GM19372 (cell line): ENCODE data around the gene EID3.
A peak's percentile ranks its signal among the peaks of the same experiment; 100 is the strongest.
"Not testable (repeated sequence)": the region's sequence is repeated elsewhere in the genome, so short reads cannot be mapped to it uniquely, and the experiment has no call there.

Source experiments
- ATAC-seq: cut with Tn5 transposase; IDR thresholded peaks from one replicate; pipeline ENCODE4 v1.9.1; 2021; ENCODE audit warnings: mild to moderate bottlenecking, low read depth, moderate library complexity; ENCODE audit not compliant: unreplicated experiment

EID3 gene

DNA sequence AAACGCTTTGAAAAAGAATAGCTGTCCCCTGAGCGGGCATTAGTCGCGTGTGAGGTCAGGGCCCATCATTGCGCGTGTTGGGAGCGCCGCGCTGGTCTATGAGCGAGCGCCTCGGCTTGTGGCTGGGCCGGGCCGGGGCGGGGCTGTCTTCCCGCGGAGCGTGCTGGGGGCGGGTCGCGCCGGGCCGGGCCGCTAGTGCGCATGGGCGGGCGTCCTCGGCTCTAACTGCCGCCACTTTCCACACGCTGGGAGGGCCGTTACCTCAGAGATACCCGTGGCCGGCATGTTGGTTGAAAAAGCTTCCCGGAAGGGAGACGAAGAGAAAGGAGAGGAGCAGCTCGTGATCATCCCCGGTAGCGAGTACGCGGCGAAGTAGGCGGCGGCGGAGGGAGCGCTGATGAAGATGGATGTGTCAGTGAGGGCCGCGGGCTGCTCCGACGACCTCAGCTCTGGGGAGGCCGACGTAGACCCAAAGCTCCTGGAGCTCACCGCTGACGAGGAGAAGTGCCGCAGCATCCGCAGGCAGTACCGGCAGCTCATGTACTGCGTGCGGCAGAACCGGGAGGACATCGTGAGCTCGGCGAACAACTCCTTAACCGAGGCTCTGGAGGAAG is at the start of gene EID3:
EID3 (plus strand) TSS at position 202 of the 614 bp plus-strand sequence; CDS start at position 398, 196 bp downstream.
- peak; percentile 89 for ATAC-seq

DNA sequence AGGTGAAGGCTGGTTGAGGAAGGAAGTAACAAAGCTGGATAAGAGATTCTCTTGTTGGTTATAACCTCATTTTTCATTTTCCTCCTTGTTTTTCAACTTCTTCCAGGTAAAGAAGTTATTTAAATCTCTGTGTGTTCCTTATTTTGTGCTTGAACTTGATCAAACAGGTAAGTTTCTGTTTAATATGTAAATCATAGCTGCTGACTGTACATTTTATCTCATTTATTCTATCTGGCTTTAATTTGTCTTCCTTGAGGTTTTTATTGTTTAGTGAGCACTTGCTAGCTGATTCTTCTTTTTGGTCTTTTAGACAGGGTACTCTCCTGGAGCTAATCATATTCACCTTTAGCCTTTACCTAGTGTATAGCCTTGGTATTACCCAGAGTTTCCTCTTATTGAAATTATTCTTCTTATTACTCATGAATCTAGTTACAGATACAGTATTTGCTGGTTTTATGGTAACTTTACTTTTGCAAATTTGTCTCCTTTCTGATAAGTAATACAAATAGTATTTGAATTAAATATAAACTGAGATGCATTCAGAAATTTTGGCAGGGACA is 45.5 kb upstream of the EID3 start:
- no peak for ATAC-seq

DNA sequence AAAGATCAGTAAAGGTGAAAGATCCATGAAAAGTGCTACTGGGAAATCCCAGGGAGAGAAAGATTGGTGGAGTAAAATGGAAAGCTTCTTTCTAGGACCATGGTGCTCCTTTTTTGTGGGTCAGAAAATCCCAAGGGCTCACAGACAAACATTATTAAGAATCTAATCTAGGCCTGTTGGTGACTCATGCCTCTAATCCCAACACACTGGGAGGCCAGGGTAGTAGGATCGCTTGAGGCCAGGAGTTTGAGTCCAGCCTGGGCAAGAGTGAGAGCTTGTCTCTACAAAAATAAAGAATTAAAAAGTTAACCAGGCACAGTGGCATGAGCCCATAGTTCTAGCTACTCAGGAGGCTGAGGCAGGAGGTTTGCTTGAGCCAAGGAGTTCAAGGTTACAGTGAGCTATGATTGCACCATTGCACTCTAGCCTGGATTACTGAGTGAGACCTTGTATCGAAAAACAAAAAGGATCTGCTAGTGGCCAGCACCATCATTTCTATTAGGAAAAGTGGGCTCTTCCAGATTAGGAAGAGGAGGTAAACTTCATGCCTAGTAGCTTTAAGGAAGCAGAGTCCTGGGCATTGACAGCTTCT is 45.0 kb upstream of the EID3 start:
- ATAC-seq = no peak

DNA sequence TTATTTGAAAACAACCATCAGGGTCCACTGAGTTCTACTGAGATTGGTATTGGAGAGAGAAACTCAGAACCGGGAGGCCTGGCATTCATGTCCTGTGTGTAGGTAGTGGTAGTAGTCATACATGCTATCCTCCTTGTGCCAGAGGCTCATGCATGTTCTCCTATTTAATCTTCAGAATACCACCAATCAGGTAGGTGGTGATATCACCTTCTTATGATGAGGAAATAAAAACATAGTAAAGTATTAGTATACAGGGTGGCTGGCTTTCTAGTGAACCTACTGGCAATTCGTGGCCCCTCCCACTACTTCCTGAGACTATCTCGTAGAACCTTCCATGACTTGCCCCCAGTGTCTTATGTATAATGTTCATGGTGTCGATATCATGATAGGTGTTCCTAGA is 40.5 kb upstream of the EID3 start:
- no peak for ATAC-seq

DNA sequence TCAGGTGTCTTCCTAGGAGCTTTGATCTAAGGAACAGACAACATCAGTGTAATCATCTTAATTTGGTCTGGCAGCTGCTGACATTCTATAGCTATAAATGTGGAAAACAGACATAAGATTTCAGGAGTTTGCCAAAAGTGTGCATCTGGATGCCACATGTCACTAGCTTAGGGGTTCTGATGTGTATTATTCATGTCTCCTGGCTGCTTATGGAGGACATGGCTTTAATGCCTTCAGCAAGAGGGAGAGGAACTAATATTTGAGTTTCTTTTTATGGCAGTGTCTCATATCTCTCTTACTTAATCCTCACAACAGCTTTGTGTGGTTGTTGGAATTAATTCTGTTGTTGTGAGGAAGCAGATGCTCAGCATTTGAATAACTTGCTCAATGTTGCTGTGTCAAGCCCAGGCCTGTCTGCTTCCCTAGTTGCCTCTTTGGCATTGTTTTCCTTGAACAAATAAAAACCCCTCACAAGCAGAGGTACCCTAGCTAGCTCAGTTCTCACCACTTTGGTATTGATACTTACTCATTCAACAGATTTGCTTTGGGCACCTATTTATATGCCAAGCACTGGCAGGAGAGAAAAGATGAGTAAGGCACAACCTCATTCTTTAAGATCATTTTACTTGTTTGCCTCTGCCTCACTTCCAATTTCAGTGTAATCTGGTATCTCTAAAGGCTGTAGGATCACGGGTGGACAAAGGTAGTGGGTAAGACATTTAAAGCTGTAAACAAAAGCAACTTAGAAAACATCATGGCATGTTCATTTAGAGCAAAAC is 39.8 kb upstream of the EID3 start:
- ATAC-seq = no peak

DNA sequence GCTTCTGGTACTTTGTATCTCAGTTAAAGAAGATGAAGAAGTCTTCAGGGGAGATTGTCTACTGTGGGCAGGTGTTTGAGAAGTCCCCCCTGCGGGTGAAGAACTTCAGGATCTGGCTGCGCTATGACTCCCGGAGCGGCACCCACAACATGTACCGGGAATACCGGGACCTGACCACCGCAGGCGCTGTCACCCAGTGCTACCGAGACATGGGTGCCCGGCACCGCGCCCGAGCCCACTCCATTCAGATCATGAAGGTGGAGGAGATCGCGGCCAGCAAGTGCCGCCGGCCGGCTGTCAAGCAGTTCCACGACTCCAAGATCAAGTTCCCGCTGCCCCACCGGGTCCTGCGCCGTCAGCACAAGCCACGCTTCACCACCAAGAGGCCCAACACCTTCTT is 38.1 kb upstream of the EID3 start:
- ATAC-seq = not testable (repeated sequence)

DNA sequence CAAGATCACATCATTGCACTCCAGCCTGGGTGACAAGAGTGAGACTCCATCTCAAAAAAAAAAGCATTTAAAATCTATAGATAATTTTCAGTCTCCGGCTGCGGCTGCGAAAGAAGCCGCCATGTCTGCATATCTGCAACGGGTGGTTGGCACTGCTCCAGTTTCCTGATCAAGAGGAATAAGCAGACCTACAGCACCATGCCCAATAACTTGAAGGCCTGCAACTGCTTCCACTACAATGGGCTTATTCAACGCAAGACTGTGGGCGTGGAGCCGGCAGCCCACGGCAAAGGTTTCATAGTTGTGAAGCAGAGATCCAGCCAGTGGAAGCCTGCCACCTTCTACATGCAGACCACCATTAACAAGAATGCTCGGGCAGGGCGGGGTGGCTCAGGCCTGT is 30.6 kb upstream of the EID3 start:
- no peak for ATAC-seq

DNA sequence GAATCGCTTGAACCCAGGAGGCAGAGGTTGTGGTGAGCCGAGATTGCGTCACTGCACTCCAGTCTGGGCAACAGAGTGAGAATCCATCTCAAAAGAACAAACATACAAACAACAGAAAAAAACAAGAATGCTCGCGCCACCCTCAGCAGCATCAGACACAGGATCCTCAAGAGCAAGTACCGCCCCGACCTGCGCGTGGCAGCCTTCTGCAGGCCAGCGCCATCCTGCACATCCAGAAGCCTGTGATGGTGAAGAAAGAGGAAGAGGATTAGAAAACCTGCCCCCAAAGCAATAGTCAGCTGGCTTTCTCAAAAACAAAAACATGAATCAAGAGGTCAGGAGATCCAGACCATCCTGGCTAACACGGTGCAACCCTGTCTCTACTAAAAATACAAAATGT is 30.0 kb upstream of the EID3 start:
- ATAC-seq = no peak

DNA sequence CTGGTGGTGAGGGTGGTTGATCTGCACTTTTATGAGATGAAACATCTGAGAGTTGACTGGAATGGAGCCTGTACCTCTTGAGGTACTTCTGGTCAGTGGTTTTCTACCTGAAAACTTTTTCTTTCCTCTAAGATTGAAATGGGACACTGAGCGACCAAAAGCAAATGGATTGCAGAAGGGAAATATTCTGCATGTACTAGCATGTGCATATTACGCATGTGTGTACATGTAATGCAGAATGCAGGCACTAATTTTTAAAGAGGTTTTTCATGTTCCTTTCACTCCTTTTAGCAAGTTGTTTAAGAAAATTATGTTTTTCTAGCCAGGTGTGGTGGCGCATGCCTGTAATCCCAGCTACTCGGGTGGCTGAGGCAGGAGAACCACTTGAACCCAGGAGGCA is 28.7 kb upstream of the EID3 start:
- no peak for ATAC-seq

DNA sequence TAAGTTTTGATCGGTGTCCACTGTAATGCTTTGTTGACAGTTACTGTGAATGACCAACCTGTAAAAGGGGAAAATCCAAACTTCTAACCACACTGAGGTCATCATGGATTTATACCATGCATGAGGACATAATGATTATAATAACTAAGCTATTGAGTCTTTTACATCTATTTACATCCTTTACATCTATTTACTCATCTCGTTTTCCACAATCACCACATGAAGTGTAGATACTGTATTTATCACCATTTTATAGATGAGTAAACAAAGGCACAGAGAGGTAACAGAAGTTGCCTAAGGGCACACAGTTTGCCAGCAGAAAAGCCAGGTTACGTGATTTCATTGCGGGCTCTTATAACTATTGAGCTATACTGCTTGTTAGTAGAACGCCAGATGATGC is 27.9 kb upstream of the EID3 start:
- ATAC-seq = no peak

DNA sequence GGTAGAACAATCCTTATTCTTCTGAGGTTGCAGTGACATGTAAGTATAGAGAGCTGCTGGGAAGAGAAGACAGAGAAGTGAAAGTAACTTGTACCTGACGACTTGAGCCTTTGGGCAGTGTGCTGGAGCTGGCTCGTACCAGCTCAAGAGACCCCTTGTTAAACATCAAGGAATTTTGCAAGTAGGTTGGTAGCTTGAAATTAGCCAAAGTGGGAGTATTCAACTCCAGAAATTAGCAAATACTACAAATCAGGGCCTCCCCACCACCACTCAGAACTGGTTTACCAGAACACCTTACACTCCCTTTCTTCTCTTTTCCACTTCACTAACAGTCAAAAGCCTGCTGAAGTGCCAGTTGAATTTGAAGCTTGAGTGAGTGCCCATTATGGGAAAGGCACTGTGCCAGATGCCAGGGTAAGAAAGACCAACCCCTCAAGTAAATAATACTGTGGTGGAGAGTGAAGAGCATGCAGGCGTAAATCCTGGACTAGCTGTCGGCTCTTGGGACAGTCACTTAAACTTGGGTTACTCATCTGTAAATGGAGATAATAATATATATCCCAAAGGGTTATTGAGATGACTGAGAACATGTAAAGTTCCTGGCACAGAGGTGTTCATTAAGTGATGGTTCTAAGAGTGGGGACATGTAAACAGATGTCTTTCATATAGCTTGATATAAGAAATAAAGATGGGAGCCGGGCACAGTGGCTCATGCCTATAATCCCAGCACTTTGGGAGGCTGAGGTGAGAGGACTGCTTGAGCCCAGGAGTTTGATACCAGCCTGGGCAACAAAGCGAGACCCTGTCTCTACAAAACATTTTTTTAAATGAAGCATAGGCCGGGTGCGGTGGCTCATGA is 27.0 kb upstream of the EID3 start:
- ATAC-seq = no peak

DNA sequence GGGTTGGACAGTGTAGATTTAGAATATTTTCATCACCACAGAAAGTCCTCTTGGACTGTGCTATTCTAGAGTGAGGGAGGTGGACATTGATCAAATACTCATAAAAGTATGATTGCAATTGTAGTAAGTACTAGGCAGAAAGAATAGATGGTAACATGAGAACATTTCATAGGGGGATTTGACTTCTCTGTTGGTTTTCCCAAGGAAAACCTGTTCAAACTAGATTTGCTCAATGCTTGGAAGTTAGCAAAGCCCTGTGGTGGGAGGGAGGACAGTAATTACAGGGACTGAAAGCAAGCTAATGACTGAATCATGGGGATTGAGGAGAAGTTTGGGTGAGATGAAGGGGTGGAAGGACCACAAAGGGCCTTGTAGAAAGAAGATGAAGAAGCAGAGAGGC is 24.4 kb upstream of the EID3 start:
- no peak for ATAC-seq

DNA sequence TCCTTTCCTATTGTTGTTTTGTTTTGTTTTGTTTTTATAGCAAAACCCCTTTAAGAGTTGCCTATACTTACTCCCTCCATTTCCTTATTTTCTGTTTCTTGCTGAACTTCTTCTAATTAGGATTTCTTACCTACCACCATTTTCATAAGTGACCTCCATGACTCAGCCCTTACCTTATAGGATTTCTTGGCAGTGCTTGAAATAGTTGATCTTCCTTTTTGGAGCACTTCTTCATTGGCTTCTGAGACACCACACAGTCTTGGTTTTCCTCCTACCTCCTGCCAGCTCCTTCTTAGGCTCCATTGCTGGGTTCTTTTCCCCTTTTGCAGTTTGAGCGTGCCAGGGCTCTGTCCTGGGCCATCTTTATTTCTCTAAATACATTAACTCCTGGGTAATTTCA is 23.4 kb upstream of the EID3 start:
- no peak for ATAC-seq

DNA sequence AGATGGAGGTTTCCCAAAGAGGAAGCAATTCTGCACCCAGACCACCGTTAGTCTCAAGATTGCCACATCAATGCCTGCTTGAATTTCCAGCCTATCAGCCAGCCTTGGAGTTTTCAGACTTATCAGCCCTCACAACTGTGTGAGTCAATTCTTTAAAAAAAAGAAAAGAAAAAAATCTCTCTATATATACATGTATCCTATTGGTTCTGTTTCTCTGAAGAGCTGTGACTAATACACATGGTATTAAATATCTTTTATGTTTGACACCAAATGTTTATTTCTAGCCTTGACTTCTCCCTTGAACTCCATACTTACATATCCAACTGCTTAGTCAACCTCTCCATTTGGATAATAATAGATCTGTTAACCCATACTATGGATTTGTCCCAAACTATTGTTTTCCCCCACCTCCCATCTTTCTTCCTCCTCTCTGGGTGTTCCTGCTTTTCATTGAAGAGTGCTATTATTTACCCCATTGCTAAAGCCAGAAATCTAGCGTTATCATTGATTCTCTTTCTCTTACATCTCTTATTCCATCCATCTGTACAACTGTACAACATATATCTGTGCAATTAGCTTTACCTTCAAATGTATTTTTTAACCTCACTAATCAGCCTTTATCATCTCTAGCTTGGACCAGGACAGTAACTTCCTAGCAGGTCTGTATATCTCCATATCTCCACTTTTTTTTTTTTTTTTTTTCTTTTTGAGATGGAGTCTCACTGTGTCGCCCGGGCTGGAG is 22.7 kb upstream of the EID3 start:
- ATAC-seq = no peak

DNA sequence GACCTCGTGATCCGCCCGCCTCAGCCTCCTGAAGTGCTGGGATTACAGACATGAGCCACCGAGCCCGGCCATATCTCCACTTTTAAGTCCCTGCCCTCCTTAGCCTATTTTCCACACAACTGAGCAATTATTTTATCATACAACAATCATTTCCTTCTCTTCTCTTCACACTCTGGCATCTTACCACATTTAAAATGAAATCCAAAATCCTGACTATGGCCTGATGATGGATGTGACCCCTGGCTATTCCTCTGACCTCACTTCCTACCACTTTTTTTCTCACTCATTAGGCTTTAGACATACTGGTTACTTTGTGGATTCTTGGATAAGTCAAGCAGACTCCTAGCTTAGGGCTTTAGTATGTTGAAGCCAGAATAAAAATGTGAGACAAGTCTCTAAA is 21.9 kb upstream of the EID3 start:
- no peak for ATAC-seq

DNA sequence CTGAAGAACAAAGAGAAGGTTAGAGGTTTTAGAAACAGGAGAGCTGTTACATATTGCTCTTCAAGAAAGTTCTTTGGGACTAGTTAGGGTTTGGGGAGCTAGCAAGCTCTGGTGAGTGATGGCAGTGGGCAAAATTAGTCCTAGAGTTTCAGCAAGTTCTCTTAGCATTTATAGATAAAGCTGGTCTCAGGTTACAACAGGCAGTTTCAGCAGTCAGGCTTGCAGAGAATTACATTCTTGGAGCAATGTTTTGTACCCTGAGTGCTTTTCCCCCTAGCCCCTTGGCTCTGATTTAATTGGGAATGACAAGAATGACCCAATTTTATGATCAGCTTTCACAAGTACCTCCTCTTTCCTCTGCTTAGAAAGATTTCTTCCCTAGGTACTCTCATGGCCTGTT is 21.4 kb upstream of the EID3 start:
- ATAC-seq = no peak

DNA sequence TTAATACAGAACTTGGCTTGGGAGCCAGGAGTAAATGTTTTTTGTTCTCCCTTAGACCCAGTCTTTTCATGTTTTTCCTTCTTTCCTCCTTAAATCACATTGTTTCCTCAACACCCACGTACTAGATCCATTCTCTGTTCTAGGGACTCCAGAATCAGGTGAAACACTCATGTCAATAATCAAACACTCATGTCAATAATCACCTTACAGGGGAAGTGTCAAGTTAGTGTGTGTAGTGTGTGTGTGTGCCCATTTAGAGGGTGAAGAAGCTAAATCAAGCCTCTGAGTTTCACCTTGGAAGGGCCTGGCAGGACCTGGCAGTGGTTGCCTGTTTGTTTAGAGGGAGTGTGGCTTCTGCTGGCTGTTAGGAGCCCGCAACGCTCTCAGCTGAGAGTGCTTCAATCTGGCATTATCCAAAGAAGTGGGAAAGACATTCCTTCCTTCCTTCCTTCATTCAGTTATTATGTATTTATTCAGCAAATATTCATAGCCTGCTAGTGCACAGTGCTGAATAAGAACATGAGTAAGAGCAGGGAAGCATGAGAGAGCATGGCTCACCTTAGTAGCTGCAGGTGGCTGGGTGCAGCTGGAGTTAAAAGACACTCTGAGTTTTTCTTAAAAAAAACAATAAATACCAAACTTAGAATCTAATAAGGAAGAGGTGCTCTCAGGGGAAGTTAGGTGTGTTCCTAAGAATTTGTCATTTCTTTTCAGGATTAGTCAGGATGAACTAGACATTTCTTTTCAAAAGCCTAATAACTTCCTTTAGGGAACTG is 17.6 kb upstream of the EID3 start:
- no peak for ATAC-seq

DNA sequence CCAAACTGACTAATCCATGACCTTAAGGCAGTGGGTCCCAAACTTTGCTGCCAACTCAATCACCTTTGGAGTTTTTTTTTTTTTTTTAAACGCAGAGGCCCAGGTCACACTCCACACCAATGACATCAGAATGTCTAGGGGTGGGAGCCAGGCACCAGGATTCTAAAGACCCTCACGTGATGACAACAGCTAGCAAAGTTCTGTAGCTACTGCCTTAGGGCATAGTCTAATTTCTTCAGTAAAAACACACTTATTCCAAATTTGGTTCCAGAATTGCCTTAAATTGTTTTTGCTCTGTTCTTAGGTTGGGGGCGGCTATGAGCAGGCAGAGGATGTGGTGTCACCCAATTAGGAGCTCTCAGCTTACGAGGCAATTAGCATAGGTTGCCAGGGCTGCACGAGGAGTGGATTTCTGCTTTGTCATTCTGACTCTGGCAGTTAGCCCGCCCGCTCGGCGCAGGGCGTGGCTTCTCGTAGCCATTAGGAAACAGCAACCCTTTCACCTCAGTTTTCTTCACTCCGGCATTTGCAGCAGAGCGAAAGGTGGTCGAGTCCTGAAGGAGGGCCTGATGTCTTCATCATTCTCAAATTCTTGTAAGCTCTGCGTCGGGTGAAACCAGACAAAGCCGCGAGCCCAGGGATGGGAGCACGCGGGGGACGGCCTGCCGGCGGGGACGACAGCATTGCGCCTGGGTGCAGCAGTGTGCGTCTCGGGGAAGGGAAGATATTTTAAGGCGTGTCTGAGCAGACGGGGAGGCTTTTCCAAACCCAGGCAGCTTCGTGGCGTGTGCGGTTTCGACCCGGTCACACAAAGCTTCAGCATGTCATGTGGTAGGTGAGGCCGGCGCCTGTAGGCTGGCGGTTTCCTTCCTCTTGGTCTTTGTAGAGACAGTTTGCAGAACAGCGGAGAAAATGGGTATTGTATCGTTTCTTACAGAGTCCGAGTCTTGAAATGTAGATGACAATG is 16.7 kb upstream of the EID3 start:
- ATAC-seq = peak; percentile 75
